Type B pancreatic cell (in vitro differentiated cells): ENCODE measurements around the gene VIPR2. TPM values are rescaled to one million over a fixed set of nuclear protein-coding genes. Genes with fewer than 3 reads are reported as not detected.

Experiments used
- DNase-seq: peaks from one replicate; pipeline ENCODE4 v3.0.0; 2021; ENCODE audit warnings: mixed read lengths; ENCODE audit not compliant: unreplicated experiment; ENCODE audit errors: extremely low spot score
- H3K27ac Mint-ChIP-seq: 2 replicates; pipeline ENCODE4 v1.8.0; 2021; ENCODE audit warnings: mild to moderate bottlenecking, mixed read lengths
- H3K27me3 Mint-ChIP-seq: 2 replicates; pipeline ENCODE4 v1.8.0; 2021; ENCODE audit warnings: mixed read lengths
- H3K36me3 Mint-ChIP-seq: 2 replicates; pipeline ENCODE4 v1.8.0; 2021; ENCODE audit warnings: mixed read lengths
- H3K4me1 Mint-ChIP-seq: one replicate; pipeline ENCODE4 v1.8.0; 2021; ENCODE audit warnings: mixed read lengths; ENCODE audit not compliant: unreplicated experiment
- H3K4me3 Mint-ChIP-seq: 2 replicates; pipeline ENCODE4 v1.8.0; 2021; ENCODE audit warnings: mild to moderate bottlenecking, mixed read lengths
- H3K9me3 Mint-ChIP-seq: 2 replicates; pipeline ENCODE4 v1.8.0; 2021; ENCODE audit warnings: mixed read lengths
- total RNA-seq: library from RNA; stranded (reverse); gene quantifications from 2 replicates; pipeline ENCODE4 v1.2.1, GENCODE V29; 2021; ENCODE audit warnings: low replicate concordance
- TF ChIP-seq, protein P1 (sequence below): fragments of 200-600 bp; sonication (generic); conservative IDR thresholded peaks from 2 replicates; pipeline ENCODE4 v1.5.0; 2021; ENCODE audit warnings: antibody characterized with exemption, mild to moderate bottlenecking

VIPR2 gene
- total RNA-seq, 1 donor from 2014 or later: 0.31 TPM

DNA sequence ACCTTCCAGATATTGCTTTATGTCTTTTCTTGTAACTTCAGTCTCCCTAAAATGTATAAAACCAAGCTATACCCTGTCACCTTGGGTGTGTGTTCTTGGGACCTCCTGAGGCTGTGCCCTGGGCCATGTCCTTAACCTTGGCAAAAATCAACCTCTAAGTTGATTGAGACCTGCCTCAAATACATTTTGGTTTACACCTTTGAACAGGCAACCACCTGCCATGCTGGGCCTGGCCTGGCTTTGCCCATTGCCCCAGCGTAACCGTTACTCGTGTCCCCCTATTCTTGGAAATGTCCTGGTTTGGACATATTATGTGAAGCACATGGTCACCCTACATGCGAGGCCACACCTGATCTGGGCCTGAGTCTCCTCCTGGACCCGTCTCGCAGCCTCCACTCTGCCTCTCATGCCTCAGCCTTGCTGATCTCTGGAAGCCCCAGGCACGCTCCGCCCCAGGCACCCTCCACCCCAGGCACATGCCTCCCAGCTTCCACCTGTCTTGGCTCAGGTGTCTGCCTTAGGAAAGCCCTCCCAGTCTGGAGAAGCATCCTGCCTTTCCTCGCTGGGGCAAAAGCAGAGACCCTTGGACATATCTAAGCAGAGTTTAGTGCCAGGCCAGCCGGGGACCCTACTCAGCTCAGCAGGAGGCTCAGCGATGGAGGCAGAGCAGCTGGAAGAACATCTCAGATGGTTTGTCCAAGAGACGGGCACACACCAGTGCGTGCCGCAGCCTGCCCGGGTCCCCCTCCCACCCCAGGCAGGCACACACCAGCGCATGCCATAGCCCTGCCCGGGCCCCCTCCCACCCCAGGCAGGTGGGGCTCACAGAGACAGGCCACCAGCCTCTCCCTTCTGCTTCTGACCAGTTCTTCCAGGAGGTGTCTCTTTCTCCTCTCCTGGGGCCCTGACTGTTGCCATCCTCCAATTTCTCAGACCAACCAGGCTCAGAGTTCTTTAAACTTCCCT, 4.0 kb upstream of the VIPR2 start:
- H3K4me1 Mint-ChIP-seq: no peaks in the 10 kb centered on the region
- DNase-seq: no peak
- H3K4me3 Mint-ChIP-seq: no peak overlapping the region
- no peak overlapping the region for H3K27ac Mint-ChIP-seq
- no peaks in the 10 kb centered on the region for H3K9me3 Mint-ChIP-seq
- peaks cover 27% of the 10 kb centered on the region for H3K27me3 Mint-ChIP-seq
- TF ChIP-seq, protein P1, sequence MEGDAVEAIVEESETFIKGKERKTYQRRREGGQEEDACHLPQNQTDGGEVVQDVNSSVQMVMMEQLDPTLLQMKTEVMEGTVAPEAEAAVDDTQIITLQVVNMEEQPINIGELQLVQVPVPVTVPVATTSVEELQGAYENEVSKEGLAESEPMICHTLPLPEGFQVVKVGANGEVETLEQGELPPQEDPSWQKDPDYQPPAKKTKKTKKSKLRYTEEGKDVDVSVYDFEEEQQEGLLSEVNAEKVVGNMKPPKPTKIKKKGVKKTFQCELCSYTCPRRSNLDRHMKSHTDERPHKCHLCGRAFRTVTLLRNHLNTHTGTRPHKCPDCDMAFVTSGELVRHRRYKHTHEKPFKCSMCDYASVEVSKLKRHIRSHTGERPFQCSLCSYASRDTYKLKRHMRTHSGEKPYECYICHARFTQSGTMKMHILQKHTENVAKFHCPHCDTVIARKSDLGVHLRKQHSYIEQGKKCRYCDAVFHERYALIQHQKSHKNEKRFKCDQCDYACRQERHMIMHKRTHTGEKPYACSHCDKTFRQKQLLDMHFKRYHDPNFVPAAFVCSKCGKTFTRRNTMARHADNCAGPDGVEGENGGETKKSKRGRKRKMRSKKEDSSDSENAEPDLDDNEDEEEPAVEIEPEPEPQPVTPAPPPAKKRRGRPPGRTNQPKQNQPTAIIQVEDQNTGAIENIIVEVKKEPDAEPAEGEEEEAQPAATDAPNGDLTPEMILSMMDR: no peak
- H3K36me3 Mint-ChIP-seq: no peaks in the 10 kb centered on the region

DNA sequence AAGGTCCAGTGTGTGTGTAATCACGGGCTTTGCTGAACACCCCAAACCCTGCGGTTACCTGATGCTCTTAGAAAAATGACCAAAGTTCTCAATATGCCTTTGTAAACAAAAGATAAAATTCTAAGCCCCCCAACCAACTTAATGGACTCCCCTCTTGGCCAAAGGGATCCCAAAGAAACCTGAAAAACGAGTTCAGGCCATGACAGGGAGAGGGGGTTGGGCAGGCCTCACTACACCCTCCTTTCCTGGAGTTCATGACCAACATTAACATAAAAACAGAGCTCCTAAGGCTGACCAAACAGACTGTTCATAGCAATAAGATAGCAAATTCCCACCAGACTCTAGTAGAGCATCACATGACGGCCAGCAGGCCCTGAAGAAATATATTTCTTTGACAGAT, 3.0 kb upstream of the VIPR2 start:
- Mint-ChIP-seq H3K9me3 (no peaks in the 10 kb centered on the region), H3K27ac (no peak overlapping the region), H3K36me3 (no peaks in the 10 kb centered on the region), H3K27me3 (peaks cover 37% of the 10 kb centered on the region), H3K4me3 (no peak overlapping the region), H3K4me1 (no peaks in the 10 kb centered on the region)
- DNase-seq: no peak
- TF ChIP-seq, protein P1: no peak

DNA sequence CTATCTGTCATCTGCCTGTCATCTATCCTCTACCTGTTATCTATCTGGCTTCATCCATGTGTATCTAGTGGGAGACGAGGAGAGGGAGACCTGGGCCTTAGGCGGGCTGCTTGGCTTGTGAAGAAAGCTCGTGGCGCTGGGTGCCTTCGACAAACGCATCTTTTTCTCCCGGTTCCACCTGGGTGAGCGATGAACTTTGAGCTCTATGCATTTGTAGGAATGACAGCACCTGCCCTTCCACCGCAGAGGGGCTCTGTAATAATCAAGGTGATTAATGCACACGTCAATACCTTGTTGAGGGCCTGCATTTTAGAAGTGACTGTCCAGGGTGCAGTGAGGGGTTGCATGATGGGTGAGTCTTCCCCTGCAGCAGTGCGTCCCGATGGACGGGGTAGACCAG, 2.6 kb upstream of the VIPR2 start:
- Mint-ChIP-seq H3K4me1 (no peaks in the 10 kb centered on the region), H3K4me3 (no peak overlapping the region), H3K27ac (no peak overlapping the region), H3K9me3 (no peaks in the 10 kb centered on the region), H3K36me3 (no peaks in the 10 kb centered on the region), H3K27me3 (peaks cover 42% of the 10 kb centered on the region)
- TF ChIP-seq, protein P1: no peak
- no peak for DNase-seq

DNA sequence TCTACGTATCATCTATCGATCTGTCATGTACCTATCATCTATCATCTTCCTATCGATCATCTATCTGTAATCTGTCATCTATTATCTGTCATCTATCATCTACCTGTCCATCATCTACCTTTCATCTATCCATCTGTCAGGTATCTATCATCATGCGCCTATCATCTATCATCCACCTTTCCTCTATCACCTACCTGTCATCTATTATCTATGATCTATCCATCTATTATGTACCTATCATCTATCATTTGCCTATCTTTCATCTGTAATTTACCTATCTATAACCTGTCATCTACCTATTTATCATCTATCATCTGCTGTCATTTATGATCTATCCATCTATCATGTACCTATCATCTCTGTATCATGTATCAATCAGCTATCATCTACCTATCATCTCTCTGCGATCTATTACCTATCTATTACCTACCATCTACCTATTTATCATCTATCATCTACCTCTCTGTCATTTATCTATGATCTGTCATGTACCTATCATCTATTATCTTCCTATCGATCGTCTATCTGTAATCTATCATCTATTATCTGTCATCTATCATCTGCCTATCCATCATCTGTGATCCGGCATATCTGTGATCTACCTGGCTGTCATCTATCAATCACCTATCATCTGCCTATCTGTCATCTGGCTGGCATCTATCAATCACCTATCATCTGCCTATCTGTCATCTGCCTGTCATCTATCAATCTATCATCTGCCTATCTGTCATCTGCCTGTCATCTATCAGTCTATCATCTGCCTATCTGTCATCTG, 1.6 kb upstream of the VIPR2 start:
- H3K9me3 Mint-ChIP-seq: no peaks in the 10 kb centered on the region
- no peaks in the 10 kb centered on the region for H3K36me3 Mint-ChIP-seq
- no peak overlapping the region for H3K27ac Mint-ChIP-seq
- no peaks in the 10 kb centered on the region for H3K4me1 Mint-ChIP-seq
- H3K27me3 Mint-ChIP-seq: peaks cover 46% of the 10 kb centered on the region
- TF ChIP-seq, protein P1: no peak
- H3K4me3 Mint-ChIP-seq: no peak overlapping the region
- no peak for DNase-seq

GRCh38 chr7:159145490-159145855, 806 bp upstream of the VIPR2 start:
- TF ChIP-seq, protein P1: no peak
- no peaks in the 10 kb centered on the region for H3K4me1 Mint-ChIP-seq
- no peaks in the 10 kb centered on the region for H3K9me3 Mint-ChIP-seq

More at GRCh38 chr7:159145490-159145855, 806 bp upstream of the VIPR2 start:
- Mint-ChIP-seq H3K27ac (no peak overlapping the region), H3K27me3 (peaks cover 46% of the 10 kb centered on the region), H3K4me3 (peak overlapping the region; percentile 79), H3K36me3 (no peaks in the 10 kb centered on the region)
- DNase-seq: no peak
